Suprapubic skin (tissue), 4 donors: ENCODE data around the gene MALL.
"Not testable (repeated sequence)": the region's sequence is repeated elsewhere in the genome, so short reads cannot be mapped to it uniquely, and the experiment has no call there.

Source experiments
- EP300 ChIP-seq: sonication (generic); formaldehyde crosslinking; IDR thresholded peaks from one replicate; pipeline ENCODE4 v1.6.1; 2017; ENCODE audit warnings: antibody characterized with exemption
- POLR2A ChIP-seq, 2 donors: fragments of 450-650 bp; IDR thresholded peaks; one replicate each; pipeline ENCODE4 v1.6.1; 2017; ENCODE audit warnings: antibody characterized with exemption in 2 of 2, mild to moderate bottlenecking in 2 of 2, moderate library complexity in 2 of 2
- POLR2AphosphoS5 ChIP-seq, 3 donors: sonication (generic); formaldehyde crosslinking; IDR thresholded peaks; one replicate each; pipeline ENCODE4 v1.6.1; 2017; ENCODE audit warnings: antibody characterized with exemption in 3 of 3
- TF ChIP-seq, protein P1 (sequence below), 2 donors: fragments of 200-600 bp in 1 of 2; fragments of 450-650 bp in 1 of 2; sonication (generic) in 1 of 2; IDR thresholded peaks; one replicate each; pipeline ENCODE4 v1.5.1; 2016 to 2019; ENCODE audit warnings: antibody characterized with exemption in 2 of 2, mild to moderate bottlenecking in 1 of 2, moderate library complexity in 1 of 2

DNA sequence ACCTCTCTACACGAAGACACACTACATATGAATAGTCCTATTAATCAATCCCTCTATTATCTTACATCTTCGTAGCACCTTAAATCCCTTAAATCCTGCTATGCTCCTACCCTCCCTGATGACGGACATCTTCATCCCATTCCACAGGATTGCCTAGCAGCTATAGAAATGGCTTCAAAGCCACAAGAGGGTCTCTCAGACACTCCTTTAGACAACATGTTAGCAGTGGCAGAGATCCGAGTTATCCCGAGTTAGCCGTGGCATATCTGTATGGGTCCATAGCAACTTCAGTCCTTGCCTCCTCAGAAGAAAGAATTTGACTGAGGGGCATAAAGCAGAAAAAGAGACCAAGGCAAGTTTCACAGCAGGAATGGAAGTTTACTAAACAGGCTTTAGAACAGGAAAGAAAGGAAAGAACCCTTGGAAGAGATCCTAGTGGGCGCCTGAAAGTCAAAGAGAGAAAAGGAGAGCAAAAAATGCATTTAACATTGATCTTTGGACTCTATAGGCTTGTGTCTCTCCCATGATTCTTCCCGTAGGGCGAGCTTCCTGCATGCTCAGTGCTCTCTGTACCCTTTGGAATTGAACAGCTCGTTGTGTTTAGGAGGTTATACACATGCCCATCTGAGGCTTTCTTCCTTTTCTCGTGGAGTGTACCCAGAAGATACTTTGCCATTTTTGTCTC, 56.5 kb downstream of the MALL start:
- TF ChIP-seq, protein P1, sequence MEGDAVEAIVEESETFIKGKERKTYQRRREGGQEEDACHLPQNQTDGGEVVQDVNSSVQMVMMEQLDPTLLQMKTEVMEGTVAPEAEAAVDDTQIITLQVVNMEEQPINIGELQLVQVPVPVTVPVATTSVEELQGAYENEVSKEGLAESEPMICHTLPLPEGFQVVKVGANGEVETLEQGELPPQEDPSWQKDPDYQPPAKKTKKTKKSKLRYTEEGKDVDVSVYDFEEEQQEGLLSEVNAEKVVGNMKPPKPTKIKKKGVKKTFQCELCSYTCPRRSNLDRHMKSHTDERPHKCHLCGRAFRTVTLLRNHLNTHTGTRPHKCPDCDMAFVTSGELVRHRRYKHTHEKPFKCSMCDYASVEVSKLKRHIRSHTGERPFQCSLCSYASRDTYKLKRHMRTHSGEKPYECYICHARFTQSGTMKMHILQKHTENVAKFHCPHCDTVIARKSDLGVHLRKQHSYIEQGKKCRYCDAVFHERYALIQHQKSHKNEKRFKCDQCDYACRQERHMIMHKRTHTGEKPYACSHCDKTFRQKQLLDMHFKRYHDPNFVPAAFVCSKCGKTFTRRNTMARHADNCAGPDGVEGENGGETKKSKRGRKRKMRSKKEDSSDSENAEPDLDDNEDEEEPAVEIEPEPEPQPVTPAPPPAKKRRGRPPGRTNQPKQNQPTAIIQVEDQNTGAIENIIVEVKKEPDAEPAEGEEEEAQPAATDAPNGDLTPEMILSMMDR (IDR thresholded peaks at IDR 0.05), result not testable (repeated sequence)
- not testable (repeated sequence) for TF ChIP-seq EP300; POLR2A (IDR thresholded peaks at IDR 0.05); POLR2AphosphoS5 (IDR thresholded peaks at IDR 0.05)
